HEK293 (cell line): Measurements from ENCODE around the gene CLPTM1.

Experiments used
- CTCF ChIA-PET: fragments of 350-600 bp; formaldehyde crosslinking; extraction: SDS; loops from one replicate; lab custom pipeline; 2021; ENCODE audit warnings: antibody characterized with exemption; lab: Yijun Ruan, JAX
- POLR2A ChIA-PET: fragments of 300-600 bp; formaldehyde crosslinking; extraction: SDS; loops from one replicate; lab custom pipeline; 2020; ENCODE audit warnings: antibody characterized with exemption, inconsistent platforms; lab: Yijun Ruan, JAX
- H3K27ac ChIP-seq: fragments of 200-500 bp; sonication (Bioruptor generic); 2 replicates; pipeline ENCODE4 v1.5.1; 2014; ENCODE audit warnings: low read depth, low read length, control low read depth, inconsistent platforms; ENCODE audit errors: extremely low read depth
- H3K36me3 ChIP-seq, 2 experiments: fragments of 200-500 bp in 1 of 2; sonication (Bioruptor generic) in 1 of 2; 1 replicate in 1 of 2; 2 replicates in 1 of 2; pipeline ENCODE4 v1.5.1; 2014 to 2017; ENCODE audit warnings: inconsistent platforms in 2 of 2, low read length in 2 of 2; ENCODE audit not compliant: control insufficient read depth in 2 of 2, insufficient read depth in 1 of 2
- H3K4me1 ChIP-seq: fragments of 200-500 bp; sonication (Bioruptor generic); 2 replicates; pipeline ENCODE4 v1.5.1; 2014; ENCODE audit warnings: mild to moderate bottlenecking, low read length, inconsistent platforms; ENCODE audit not compliant: control insufficient read depth, insufficient read depth
- H3K4me3 ChIP-seq: 2 replicates; pipeline ENCODE4 v1.5.1; 2011; ENCODE audit warnings: low read depth, mild to moderate bottlenecking, control low read depth, low read length, moderate library complexity
- H3K9me3 ChIP-seq: fragments of 200-500 bp; sonication (Bioruptor generic); 2 replicates; pipeline ENCODE4 v1.5.1; 2014; ENCODE audit warnings: low read depth, low read length, inconsistent platforms; ENCODE audit not compliant: control insufficient read depth, insufficient read depth
- CTCF ChIP-seq: fragments of 450-650 bp; formaldehyde crosslinking; IDR thresholded peaks from 2 replicates; pipeline ENCODE4 v1.5.1; 2016; ENCODE audit warnings: missing biosample characterization, missing genetic modification characterization
- GFI1B ChIP-seq: fragments of 450-650 bp; formaldehyde crosslinking; IDR thresholded peaks from 2 replicates; pipeline ENCODE4 v1.5.1; 2016; ENCODE audit warnings: missing biosample characterization, missing genetic modification characterization
- REST ChIP-seq: fragments of 450-650 bp; formaldehyde crosslinking; IDR thresholded peaks from 2 replicates; pipeline ENCODE4 v1.5.1; 2016; ENCODE audit warnings: missing biosample characterization, missing genetic modification characterization
- SCRT1 ChIP-seq: fragments of 450-650 bp; formaldehyde crosslinking; IDR thresholded peaks from 2 replicates; pipeline ENCODE4 v1.5.1; 2016; ENCODE audit warnings: missing biosample characterization, missing genetic modification characterization, borderline replicate concordance
- SCRT2 ChIP-seq: fragments of 450-650 bp; formaldehyde crosslinking; IDR thresholded peaks from 2 replicates; pipeline ENCODE4 v1.5.1; 2016; ENCODE audit warnings: missing biosample characterization, missing genetic modification characterization
- ZFP37 ChIP-seq: fragments of 450-650 bp; formaldehyde crosslinking; IDR thresholded peaks from 2 replicates; pipeline ENCODE4 v1.5.1; 2016; ENCODE audit warnings: missing biosample characterization, missing genetic modification characterization
- ZNF146 ChIP-seq: fragments of 450-650 bp; formaldehyde crosslinking; IDR thresholded peaks from 2 replicates; pipeline ENCODE4 v1.5.1; 2016; ENCODE audit warnings: missing biosample characterization, missing genetic modification characterization
- ZNF221 ChIP-seq: fragments of 450-650 bp; formaldehyde crosslinking; IDR thresholded peaks from 2 replicates; pipeline ENCODE4 v1.5.1; 2017; ENCODE audit warnings: missing biosample characterization, missing genetic modification characterization, borderline replicate concordance
- ZNF274 ChIP-seq, 2 experiments: fragments of 200-500 bp in 1 of 2; fragments of 450-650 bp in 1 of 2; sonication (Bioruptor generic) in 1 of 2; formaldehyde crosslinking in 1 of 2; IDR thresholded peaks; 2 replicates each; pipeline versions ENCODE4 v1.5.1 to v1.6.1; 2014 to 2016; ENCODE audit warnings: borderline replicate concordance in 1 of 2, inconsistent platforms in 1 of 2, low read length in 1 of 2, missing biosample characterization in 1 of 2, missing genetic modification characterization in 1 of 2
- ZNF404 ChIP-seq: fragments of 450-650 bp; formaldehyde crosslinking; IDR thresholded peaks from 2 replicates; pipeline ENCODE4 v1.5.1; 2017; ENCODE audit warnings: missing biosample characterization, missing genetic modification characterization
- ZNF610 ChIP-seq: fragments of 450-650 bp; formaldehyde crosslinking; IDR thresholded peaks from 2 replicates; pipeline ENCODE4 v1.5.1; 2016; ENCODE audit warnings: missing biosample characterization, missing genetic modification characterization, borderline replicate concordance
- ZNF639 ChIP-seq: fragments of 450-650 bp; formaldehyde crosslinking; IDR thresholded peaks from 2 replicates; pipeline ENCODE4 v1.5.1; 2016; ENCODE audit warnings: missing biosample characterization, missing genetic modification characterization
- ZNF654 ChIP-seq: fragments of 450-650 bp; formaldehyde crosslinking; IDR thresholded peaks from 2 replicates; pipeline ENCODE4 v1.5.1; 2016; ENCODE audit warnings: low read depth, missing biosample characterization, missing genetic modification characterization
- ZNF785 ChIP-seq: fragments of 450-650 bp; formaldehyde crosslinking; IDR thresholded peaks from 2 replicates; pipeline ENCODE4 v1.5.1; 2016; ENCODE audit warnings: missing biosample characterization, missing genetic modification characterization

CLPTM1 gene

GRCh38 chr19:44949550-44949949, 5.6 kb upstream of the CLPTM1 start:
- CTCF ChIA-PET: interaction anchor here (0.6 to 1.0 kb wide), 2 partner anchors 9 to 327 kb away, joined by 3 read pairs; no protein-coding TSS in a partner anchor
- no peak for TF ChIP-seq ZNF146 (tag by site-specific recombination)
- TF ChIP-seq ZNF404 (tag by site-specific recombination): no peak
- POLR2A ChIA-PET: no interaction called here

GRCh38 chr19:44951179-44952159, 3.7 kb upstream of the CLPTM1 start:
- Histone ChIP-seq H3K27ac (no peak overlapping the region), H3K4me1 (peaks cover 9% of the 10 kb centered on the region), H3K9me3 (no peaks in the 10 kb centered on the region), H3K36me3 (peaks cover 3 to 4% of the 10 kb centered on the region in 2 experiments; a peak in 2 of 3 replicates), H3K4me3 (no peak overlapping the region)
- peak; percentile 64; the same call in 1 of the 2 replicates for TF ChIP-seq SCRT2 (tag by site-specific recombination)
- TF ChIP-seq ZFP37 (tag by site-specific recombination): no peak
- TF ChIP-seq ZNF785 (tag by site-specific recombination): no peak
- TF ChIP-seq ZNF610 (tag by site-specific recombination): no peak
- peak; percentile 70 for TF ChIP-seq GFI1B (tag by site-specific recombination)
- 0 out of 2 replicates have a peak, but pooled peaks have one; percentile 24 for TF ChIP-seq SCRT1 (tag by site-specific recombination)
- TF ChIP-seq REST (tag by site-specific recombination): no peak; the same call in 1 of the 2 replicates
- TF ChIP-seq ZNF274 (IDR thresholded peaks at IDR 0.05; ENCODE audit: low read length): no peak
- TF ChIP-seq ZNF274 (tag by site-specific recombination; IDR thresholded peaks at IDR 0.05; ENCODE audit: borderline replicate concordance): no peak
- no peak for TF ChIP-seq ZNF639 (tag by site-specific recombination)
- peak; percentile 38 for TF ChIP-seq ZNF654
- TF ChIP-seq CTCF (tag by site-specific recombination): peak; percentile 62
- TF ChIP-seq ZNF221: no peak
- POLR2A ChIA-PET: interaction anchor here (0.6 kb wide), 1 partner anchor 46 kb away, joined by 3 read pairs; no protein-coding TSS in a partner anchor
- CTCF ChIA-PET: interaction anchor here (0.5 to 5.1 kb wide), 35 partner anchors 9 to 1677 kb away, joined by 3 to 101 read pairs (median 4); partner anchors contain the start of gene APOE

More at GRCh38 chr19:44949550-44949949, 5.6 kb upstream of the CLPTM1 start:
- Histone ChIP-seq H3K36me3 (peaks cover 3 to 4% of the 10 kb centered on the region in 2 experiments; a peak in 2 of 3 replicates), H3K4me1 (0 out of 2 replicates have a peak, but pooled peaks cover 5% of the 10 kb centered on the region), H3K9me3 (no peaks in the 10 kb centered on the region), H3K27ac (no peak overlapping the region), H3K4me3 (no peak overlapping the region)
